Adipose tissue (tissue), 3 donors: Measurements from ENCODE around the gene FAM210A. TPM values are rescaled to one million over a fixed set of nuclear protein-coding genes. Genes with fewer than 3 reads are reported as not detected.

Experiments used
- H3K27ac ChIP-seq: one replicate; pipeline ENCODE4 v1.5.1; 2013; ENCODE audit warnings: low read depth, low read length
- WGBS, 3 donors: extraction: QIAGEN DNeasy Blood & Tissue Kit; methylation state at CpG; one replicate each; pipeline ENCODE4 v1.1.7; 2013; 5-methylcytosine and 5-hydroxymethylcytosine counted together
- polyA plus RNA-seq, 3 donors: library from polyadenylated mRNA; stranded (reverse); fragments of 200-250 nt; gene quantifications; one replicate each; pipeline ENCODE4 v1.2.3, GENCODE V29; 2013
- donor health status: healthy with polysubstance abuse.
- donor health status: Bipolar disorder and iron deficiency.
- donor health status: healthy.

The FAM210A gene
- polyA plus RNA-seq, 3 donors: 3.2 to 11.2 (median 8.7) TPM

- WGBS, 3 donors: 81 to 88% (median 83%) methylated on average over 8 of the region's 8 CpGs
- no peak overlapping the region for H3K27ac ChIP-seq
Measured at GRCh38 chr18:13658436-13659204, 67.7 kb downstream of the FAM210A start.

GRCh38 chr18:13657974-13658373 lies 68.4 kb downstream of the FAM210A start:
- H3K27ac ChIP-seq: no peak overlapping the region
- 58 to 64% (median 59%) methylated on average over 7 of the region's 7 CpGs for WGBS, 3 donors

- H3K27ac ChIP-seq: no peak overlapping the region
- WGBS, 3 donors: 48 to 67% (median 66%) methylated on average over 13 of the region's 13 CpGs
Measured at GRCh38 chr18:13653746-13654433, 72.5 kb downstream of the FAM210A start.

GRCh38 chr18:13649397-13650390 lies 76.7 kb downstream of the FAM210A start:
- WGBS, 3 donors: 85 to 91% (median 87%) methylated on average over 23 of the region's 23 CpGs
- no peak overlapping the region for H3K27ac ChIP-seq

- no peak overlapping the region for H3K27ac ChIP-seq
- 90 to 96% (median 93%) methylated on average over 4 of the region's 4 CpGs for WGBS, 3 donors
Measured at GRCh38 chr18:13647761-13648160, 78.6 kb downstream of the FAM210A start.

GRCh38 chr18:13646633-13647032 lies 79.7 kb downstream of the FAM210A start:
- H3K27ac ChIP-seq: no peak overlapping the region
- WGBS, 3 donors: 74 to 83% (median 82%) methylated on average over 4 of the region's 4 CpGs

GRCh38 chr18:13645093-13645492 lies 81.3 kb downstream of the FAM210A start:
- H3K27ac ChIP-seq: no peak overlapping the region
- 91 to 97% (median 96%) methylated on average over 16 of the region's 16 CpGs for WGBS, 3 donors

- no peak overlapping the region for H3K27ac ChIP-seq
- WGBS, 3 donors: 80 to 83% (median 83%) methylated on average over 16 of the region's 16 CpGs
Measured at GRCh38 chr18:13643261-13643751, 83.1 kb downstream of the FAM210A start.

- H3K27ac ChIP-seq: no peak overlapping the region
Measured at GRCh38 chr18:13642440-13642827, 83.9 kb downstream of the FAM210A start.

GRCh38 chr18:13641551-13642439 lies 84.6 kb downstream of the FAM210A start:
- 12 to 25% (median 14%) methylated on average over 57 to 84 of the region's 84 CpGs for WGBS, 3 donors
- no peak overlapping the region for H3K27ac ChIP-seq

More at GRCh38 chr18:13642440-13642827, 83.9 kb downstream of the FAM210A start:
- 90 to 92% (median 90%) methylated on average over 15 of the region's 15 CpGs for WGBS, 3 donors

- 76 to 80% (median 78%) methylated on average over 10 of the region's 10 CpGs for WGBS, 3 donors
Measured at GRCh38 chr18:13640266-13640860, 86.0 kb downstream of the FAM210A start.

GRCh38 chr18:13638719-13639595 lies 87.4 kb downstream of the FAM210A start:
- H3K27ac ChIP-seq: no peak overlapping the region
- WGBS, 3 donors: 82 to 88% (median 88%) methylated on average over 10 of the region's 10 CpGs

More at GRCh38 chr18:13640266-13640860, 86.0 kb downstream of the FAM210A start:
- no peak overlapping the region for H3K27ac ChIP-seq

GRCh38 chr18:13635046-13635445 lies 91.3 kb downstream of the FAM210A start:
- 67 to 87% (median 86%) methylated on average over 5 of the region's 5 CpGs for WGBS, 3 donors
- H3K27ac ChIP-seq: no peak overlapping the region

- H3K27ac ChIP-seq: no peak overlapping the region
- WGBS, 3 donors: 94 to 97% (median 95%) methylated on average over 5 of the region's 5 CpGs
Measured at GRCh38 chr18:13633700-13634099, 92.7 kb downstream of the FAM210A start.

- no peak overlapping the region for H3K27ac ChIP-seq
- 75 to 93% (median 89%) methylated on average over 7 of the region's 7 CpGs for WGBS, 3 donors
Measured at GRCh38 chr18:13630716-13631268, 95.6 kb downstream of the FAM210A start.
